Peyer's patch (tissue), 4 donors: ENCODE measurements around the gene LTBP3.

Experiments
- POLR2A ChIP-seq, 2 donors: fragments of 450-650 bp; IDR thresholded peaks; one replicate each; pipeline ENCODE4 v1.5.1; 2017; ENCODE audit warnings: antibody characterized with exemption in 2 of 2, mild to moderate bottlenecking in 2 of 2, moderate library complexity in 2 of 2
- TF ChIP-seq, protein P1 (sequence below), 6 experiments: fragments of 450-650 bp in 4 of 6; fragments of 200-600 bp in 2 of 6; sonication (generic) in 1 of 6; IDR thresholded peaks; one replicate each; pipeline ENCODE4 v1.5.1; 2017 to 2019; ENCODE audit warnings: antibody characterized with exemption in 6 of 6, mild to moderate bottlenecking in 3 of 6, moderate library complexity in 1 of 6

DNA sequence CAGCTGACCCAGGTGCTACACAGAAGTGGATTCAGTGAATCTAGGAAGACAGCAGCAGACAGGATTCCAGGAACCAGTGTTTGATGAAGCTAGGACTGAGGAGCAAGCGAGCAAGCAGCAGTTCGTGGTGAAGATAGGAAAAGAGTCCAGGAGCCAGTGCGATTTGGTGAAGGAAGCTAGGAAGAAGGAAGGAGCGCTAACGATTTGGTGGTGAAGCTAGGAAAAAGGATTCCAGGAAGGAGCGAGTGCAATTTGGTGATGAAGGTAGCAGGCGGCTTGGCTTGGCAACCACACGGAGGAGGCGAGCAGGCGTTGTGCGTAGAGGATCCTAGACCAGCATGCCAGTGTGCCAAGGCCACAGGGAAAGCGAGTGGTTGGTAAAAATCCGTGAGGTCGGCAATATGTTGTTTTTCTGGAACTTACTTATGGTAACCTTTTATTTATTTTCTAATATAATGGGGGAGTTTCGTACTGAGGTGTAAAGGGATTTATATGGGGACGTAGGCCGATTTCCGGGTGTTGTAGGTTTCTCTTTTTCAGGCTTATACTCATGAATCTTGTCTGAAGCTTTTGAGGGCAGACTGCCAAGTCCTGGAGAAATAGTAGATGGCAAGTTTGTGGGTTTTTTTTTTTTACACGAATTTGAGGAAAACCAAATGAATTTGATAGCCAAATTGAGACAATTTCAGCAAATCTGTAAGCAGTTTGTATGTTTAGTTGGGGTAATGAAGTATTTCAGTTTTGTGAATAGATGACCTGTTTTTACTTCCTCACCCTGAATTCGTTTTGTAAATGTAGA is 57.6 kb downstream of the LTBP3 start:
- TF ChIP-seq, protein P1, sequence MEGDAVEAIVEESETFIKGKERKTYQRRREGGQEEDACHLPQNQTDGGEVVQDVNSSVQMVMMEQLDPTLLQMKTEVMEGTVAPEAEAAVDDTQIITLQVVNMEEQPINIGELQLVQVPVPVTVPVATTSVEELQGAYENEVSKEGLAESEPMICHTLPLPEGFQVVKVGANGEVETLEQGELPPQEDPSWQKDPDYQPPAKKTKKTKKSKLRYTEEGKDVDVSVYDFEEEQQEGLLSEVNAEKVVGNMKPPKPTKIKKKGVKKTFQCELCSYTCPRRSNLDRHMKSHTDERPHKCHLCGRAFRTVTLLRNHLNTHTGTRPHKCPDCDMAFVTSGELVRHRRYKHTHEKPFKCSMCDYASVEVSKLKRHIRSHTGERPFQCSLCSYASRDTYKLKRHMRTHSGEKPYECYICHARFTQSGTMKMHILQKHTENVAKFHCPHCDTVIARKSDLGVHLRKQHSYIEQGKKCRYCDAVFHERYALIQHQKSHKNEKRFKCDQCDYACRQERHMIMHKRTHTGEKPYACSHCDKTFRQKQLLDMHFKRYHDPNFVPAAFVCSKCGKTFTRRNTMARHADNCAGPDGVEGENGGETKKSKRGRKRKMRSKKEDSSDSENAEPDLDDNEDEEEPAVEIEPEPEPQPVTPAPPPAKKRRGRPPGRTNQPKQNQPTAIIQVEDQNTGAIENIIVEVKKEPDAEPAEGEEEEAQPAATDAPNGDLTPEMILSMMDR (IDR thresholded peaks at IDR 0.05), result no peak
- peak in 1 of 2 donors; percentile 42 for TF ChIP-seq POLR2A (IDR thresholded peaks at IDR 0.05)
